Kasumi-1 (cell line): ENCODE measurements around the gene CRISP1.
"Not testable (repeated sequence)": the region's sequence is repeated elsewhere in the genome, so short reads cannot be mapped to it uniquely, and the experiment has no call there.

Experiments used
- DNase-seq, 2 experiments: peaks; one replicate each; lab custom pipeline; 2025; lab: John Stamatoyannopoulos, UW

Gene CRISP1

GRCh38 chr6:49866485-49866943 is at the start of gene CRISP1:
TSS of gene CRISP1 (minus strand) at chr6:49866535. CDS start at chr6:49857400, 9,135 bp downstream.
- no peak for DNase-seq

GRCh38 chr6:49915035-49915434 is 48.7 kb upstream of the CRISP1 start:
- no peak for DNase-seq

- no peak for DNase-seq
Measured at GRCh38 chr6:49913636-49914375, 47.5 kb upstream of the CRISP1 start.

GRCh38 chr6:49912196-49912595 is 45.9 kb upstream of the CRISP1 start:
- no peak for DNase-seq

- no peak for DNase-seq
Measured at GRCh38 chr6:49911252-49911651, 44.9 kb upstream of the CRISP1 start.

GRCh38 chr6:49909563-49909962 is 43.2 kb upstream of the CRISP1 start:
- DNase-seq: no peak

- no peak for DNase-seq
Measured at GRCh38 chr6:49906526-49906925, 40.2 kb upstream of the CRISP1 start.

- no peak for DNase-seq
Measured at GRCh38 chr6:49905296-49905695, 39.0 kb upstream of the CRISP1 start.

GRCh38 chr6:49902856-49903255 is 36.5 kb upstream of the CRISP1 start:
- DNase-seq: no peak

- no peak for DNase-seq
Measured at GRCh38 chr6:49898904-49899566, 32.7 kb upstream of the CRISP1 start.

- DNase-seq: not testable (repeated sequence)
Measured at GRCh38 chr6:49895553-49895952, 29.2 kb upstream of the CRISP1 start.

GRCh38 chr6:49892280-49892679 is 25.9 kb upstream of the CRISP1 start:
- DNase-seq: no peak

- DNase-seq: no peak
Measured at GRCh38 chr6:49890988-49891387, 24.7 kb upstream of the CRISP1 start.

- DNase-seq: no peak
Measured at GRCh38 chr6:49888742-49889431, 22.6 kb upstream of the CRISP1 start.

GRCh38 chr6:49868951-49869529 is 2.7 kb upstream of the CRISP1 start:
- no peak for DNase-seq

- DNase-seq: no peak
Measured at GRCh38 chr6:49856282-49856681, 10.1 kb downstream of the CRISP1 start.

GRCh38 chr6:49855221-49855620 is 11.1 kb downstream of the CRISP1 start:
- no peak for DNase-seq

GRCh38 chr6:49852975-49853374 is 13.4 kb downstream of the CRISP1 start:
- no peak for DNase-seq

GRCh38 chr6:49849213-49849907 is 17.0 kb downstream of the CRISP1 start:
- peak; percentile 72 to 73 for DNase-seq

- no peak for DNase-seq
Measured at GRCh38 chr6:49847673-49848072, 18.7 kb downstream of the CRISP1 start.

- DNase-seq: no peak
Measured at GRCh38 chr6:49847014-49847413, 19.3 kb downstream of the CRISP1 start.

- no peak for DNase-seq
Measured at GRCh38 chr6:49841424-49841823, 24.9 kb downstream of the CRISP1 start.
